Right lobe of liver (tissue), 6 donors: ENCODE data around the gene RUNX2. TPM values are rescaled to one million over a fixed set of nuclear protein-coding genes. Genes with fewer than 3 reads are reported as not detected.

ENCODE experiments used
- ATAC-seq, 4 donors: fragments of 200-7000 bp; cut with Tn5 transposase; one replicate each; pipeline ENCODE4 v1.9.1; 2020; ENCODE audit warnings: mild to moderate bottlenecking in 4 of 4, moderate library complexity in 4 of 4
- DNase-seq, 3 donors: peaks; one replicate each; pipeline ENCODE4 v3.0.0-alpha.2; 2020
- H3K27ac ChIP-seq, 3 donors: fragments of 200-600 bp; one replicate each; pipeline ENCODE4 v1.8.0; 2022
- H3K27me3 ChIP-seq, 2 donors: fragments of 200-600 bp; one replicate each; pipeline ENCODE4 v1.8.0; 2022
- H3K36me3 ChIP-seq, 4 donors: fragments of 200-600 bp; sonication (generic) in 1 of 4; one replicate each; pipeline versions ENCODE4 v1.5.1 to v1.8.0; 2017 to 2022; ENCODE audit warnings: control low read depth in 1 of 4
- H3K4me1 ChIP-seq, 4 donors: fragments of 200-600 bp; sonication (generic) in 1 of 4; one replicate each; pipeline versions ENCODE4 v1.5.1 to v1.8.0; 2017 to 2022; ENCODE audit warnings: control low read depth in 1 of 4
- H3K4me3 ChIP-seq, 3 donors: fragments of 200-600 bp; one replicate each; pipeline ENCODE4 v1.8.0; 2022
- H3K9me3 ChIP-seq, 4 donors: fragments of 200-600 bp; sonication (generic) in 1 of 4; one replicate each; pipeline versions ENCODE4 v1.5.1 to v1.8.0; 2017 to 2022; ENCODE audit warnings: control low read depth in 1 of 4
- POLR2A ChIP-seq: fragments of 450-650 bp; IDR thresholded peaks from one replicate; pipeline ENCODE4 v1.6.1; 2017; ENCODE audit warnings: antibody characterized with exemption, mild to moderate bottlenecking
- WGBS: methylation state at CpG from one replicate; pipeline ENCODE4 v1.1.6; 2018; ENCODE audit warnings: low coverage, low lambda C conversion rate; ENCODE audit not compliant: insufficient coverage; ENCODE audit errors: missing lambda C conversion rate; 5-methylcytosine and 5-hydroxymethylcytosine counted together
- intact Hi-C, 2 donors: fragments of 100-400 bp; cut with DNase I; formaldehyde crosslinking; loops; one replicate each; pipeline versions ENCODE4 v1.11.2 to v1.14.1; 2022
- total RNA-seq, 6 experiments: library from RNA; depleted of rRNA in 2 of 6; stranded (reverse); fragments of >200 nt in 2 of 6; fragmentation: NEBNext Ultra II Directional in 3 of 6; extraction: Animal tissue kit (Norgen Biotek cat#: 25700) in 3 of 6; gene quantifications; one replicate each; pipeline versions ENCODE4 v1.1.0 to v1.2.4, GENCODE V29; 2016 to 2023
- TF ChIP-seq, protein P1 (sequence below), 4 donors: fragments of 200-600 bp in 3 of 4; fragments of 450-650 bp in 1 of 4; IDR thresholded peaks; one replicate each; pipeline versions ENCODE4 v1.5.1 to v1.8.0; 2016 to 2022; ENCODE audit warnings: antibody characterized with exemption in 4 of 4, mild to moderate bottlenecking in 2 of 4
- donor health status: DM: no; HTN: yes; CAD: no.
- donor health status: DM: no; HTN: no; CAD: no.
- donor health status: DM: no; HTN: no; CAD: no.
- donor health status: DM: no; HTN: yes; CAD: no.
- donor health status: DM: no; HTN: yes; CAD: no.

RUNX2 gene
- total RNA-seq, 6 experiments from 2014 or later = 0.15 to 0.80 (median 0.43) TPM

GRCh38 chr6:45626087-45626891, 298.2 kb downstream of the RUNX2 start:
- H3K27ac ChIP-seq = no peak overlapping the region
- no peaks in the 10 kb centered on the region for H3K27me3 ChIP-seq
- intact Hi-C loops = no loop called here
- H3K36me3 ChIP-seq = no peaks in the 10 kb centered on the region
- TF ChIP-seq, protein P1, sequence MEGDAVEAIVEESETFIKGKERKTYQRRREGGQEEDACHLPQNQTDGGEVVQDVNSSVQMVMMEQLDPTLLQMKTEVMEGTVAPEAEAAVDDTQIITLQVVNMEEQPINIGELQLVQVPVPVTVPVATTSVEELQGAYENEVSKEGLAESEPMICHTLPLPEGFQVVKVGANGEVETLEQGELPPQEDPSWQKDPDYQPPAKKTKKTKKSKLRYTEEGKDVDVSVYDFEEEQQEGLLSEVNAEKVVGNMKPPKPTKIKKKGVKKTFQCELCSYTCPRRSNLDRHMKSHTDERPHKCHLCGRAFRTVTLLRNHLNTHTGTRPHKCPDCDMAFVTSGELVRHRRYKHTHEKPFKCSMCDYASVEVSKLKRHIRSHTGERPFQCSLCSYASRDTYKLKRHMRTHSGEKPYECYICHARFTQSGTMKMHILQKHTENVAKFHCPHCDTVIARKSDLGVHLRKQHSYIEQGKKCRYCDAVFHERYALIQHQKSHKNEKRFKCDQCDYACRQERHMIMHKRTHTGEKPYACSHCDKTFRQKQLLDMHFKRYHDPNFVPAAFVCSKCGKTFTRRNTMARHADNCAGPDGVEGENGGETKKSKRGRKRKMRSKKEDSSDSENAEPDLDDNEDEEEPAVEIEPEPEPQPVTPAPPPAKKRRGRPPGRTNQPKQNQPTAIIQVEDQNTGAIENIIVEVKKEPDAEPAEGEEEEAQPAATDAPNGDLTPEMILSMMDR (IDR thresholded peaks at IDR 0.05) = no peak
- no peak for TF ChIP-seq POLR2A
- DNase-seq = no peak
- no peaks in the 10 kb centered on the region for H3K4me1 ChIP-seq
- WGBS = 50% methylated on average over 1 of the region's 5 CpGs
- no peaks in the 10 kb centered on the region for H3K9me3 ChIP-seq
- no peak overlapping the region for H3K4me3 ChIP-seq
- ATAC-seq = no peak

DNA sequence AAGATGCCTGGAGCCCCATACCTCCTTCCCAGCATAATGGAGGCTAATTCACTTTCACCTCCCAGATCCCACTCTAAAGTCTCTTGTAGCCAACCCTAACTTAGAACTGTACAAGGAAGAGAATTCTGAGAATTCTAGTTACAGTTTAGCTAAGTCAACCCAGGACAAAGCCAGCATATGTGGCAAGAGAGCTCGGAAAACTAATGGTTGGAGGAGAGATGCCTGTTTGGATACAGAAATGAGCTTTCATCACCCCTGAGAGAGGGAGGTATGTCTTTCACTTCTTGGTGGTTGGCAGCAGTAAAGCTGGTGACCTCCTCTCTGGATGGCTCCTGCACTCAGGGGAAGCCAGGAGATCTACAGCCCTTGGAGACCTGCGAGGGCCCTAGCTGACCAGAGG, 302.2 kb downstream of the RUNX2 start:
- no peak for DNase-seq
- Histone ChIP-seq H3K4me1 (no peaks in the 10 kb centered on the region), H3K27me3 (no peaks in the 10 kb centered on the region), H3K27ac (no peak overlapping the region), H3K36me3 (no peaks in the 10 kb centered on the region), H3K4me3 (no peak overlapping the region), H3K9me3 (no peaks in the 10 kb centered on the region)
- intact Hi-C loops = no loop called here
- 62% methylated on average over 1 of the region's 2 CpGs for WGBS
- no peak for ATAC-seq
- no peak for TF ChIP-seq POLR2A
- TF ChIP-seq, protein P1 (IDR thresholded peaks at IDR 0.05) = no peak

GRCh38 chr6:45630801-45631200, 302.7 kb downstream of the RUNX2 start:
- no peaks in the 10 kb centered on the region for H3K36me3 ChIP-seq
- ATAC-seq (no peak), DNase-seq (no peak)
- intact Hi-C loops = no loop called here
- H3K27me3 ChIP-seq = no peaks in the 10 kb centered on the region
- H3K4me3 ChIP-seq = no peak overlapping the region
- TF ChIP-seq, protein P1 (IDR thresholded peaks at IDR 0.05) = no peak
- TF ChIP-seq POLR2A = no peak
- no peaks in the 10 kb centered on the region for H3K9me3 ChIP-seq
- H3K27ac ChIP-seq = no peak overlapping the region
- H3K4me1 ChIP-seq = no peaks in the 10 kb centered on the region
- 56% methylated on average over 3 of the region's 4 CpGs for WGBS

- Histone ChIP-seq H3K9me3 (no peaks in the 10 kb centered on the region), H3K36me3 (no peaks in the 10 kb centered on the region), H3K27me3 (no peaks in the 10 kb centered on the region), H3K4me3 (no peak overlapping the region), H3K4me1 (no peaks in the 10 kb centered on the region), H3K27ac (no peak overlapping the region)
- DNase-seq (no peak), ATAC-seq (no peak)
- intact Hi-C loops = no loop called here
- WGBS = 89% methylated on average over 3 of the region's 3 CpGs
- TF ChIP-seq, protein P1 (IDR thresholded peaks at IDR 0.05) = no peak
- no peak for TF ChIP-seq POLR2A
Observed at GRCh38 chr6:45631396-45631795, 303.3 kb downstream of the RUNX2 start.
